Measurements from ENCODE around the gene CDC14B.
"Not testable (repeated sequence)": the region's sequence is repeated elsewhere in the genome, so short reads cannot be mapped to it uniquely, and the experiment has no call there.

The CDC14B gene

DNA sequence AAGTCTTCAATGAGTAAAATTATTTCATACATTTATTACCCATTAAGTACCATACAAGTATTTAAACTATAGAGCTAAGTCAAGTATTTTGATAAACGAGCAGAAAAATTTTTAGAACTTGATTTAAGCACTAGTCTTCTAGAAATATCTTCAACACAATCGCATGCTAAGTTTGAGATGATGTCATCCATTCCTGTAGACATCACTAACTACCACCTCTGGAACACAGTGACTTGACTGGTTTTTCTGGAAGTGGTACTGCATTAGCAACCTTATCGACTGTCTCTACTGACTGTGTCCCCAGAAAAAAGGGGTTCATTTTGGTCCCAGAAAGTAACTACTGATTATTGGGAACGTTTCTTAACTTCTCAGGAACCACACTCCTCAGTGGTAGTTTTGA is 69.0 kb downstream of the CDC14B start:
- DNase-seq (ENCODE audit: low spot score), result no peak

DNA sequence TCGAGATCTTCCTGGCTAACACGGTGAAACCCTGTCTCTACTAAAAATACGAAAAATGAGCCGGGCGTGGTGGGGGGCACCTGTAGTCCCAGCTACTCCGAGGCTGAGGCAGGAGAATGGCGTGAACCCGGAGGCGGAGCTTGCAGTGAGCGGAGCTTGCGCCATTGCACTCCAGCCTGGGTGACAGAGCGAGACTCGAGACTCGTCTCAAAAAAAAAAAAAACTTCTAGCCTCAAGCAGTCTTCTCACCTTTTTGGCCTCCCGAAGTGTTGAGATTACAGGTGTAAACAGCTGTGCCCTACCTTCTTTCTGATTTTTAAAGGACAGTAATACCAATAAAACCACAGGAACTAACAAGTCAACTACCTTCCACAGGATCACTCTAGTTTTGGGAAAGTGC is 76.5 kb downstream of the CDC14B start:
- DNase-seq (ENCODE audit: low spot score), result not testable (repeated sequence)

GRCh38 chr9:96540106-96540505 is 79.5 kb downstream of the CDC14B start:
- no peak for DNase-seq (ENCODE audit: low spot score)

DNA sequence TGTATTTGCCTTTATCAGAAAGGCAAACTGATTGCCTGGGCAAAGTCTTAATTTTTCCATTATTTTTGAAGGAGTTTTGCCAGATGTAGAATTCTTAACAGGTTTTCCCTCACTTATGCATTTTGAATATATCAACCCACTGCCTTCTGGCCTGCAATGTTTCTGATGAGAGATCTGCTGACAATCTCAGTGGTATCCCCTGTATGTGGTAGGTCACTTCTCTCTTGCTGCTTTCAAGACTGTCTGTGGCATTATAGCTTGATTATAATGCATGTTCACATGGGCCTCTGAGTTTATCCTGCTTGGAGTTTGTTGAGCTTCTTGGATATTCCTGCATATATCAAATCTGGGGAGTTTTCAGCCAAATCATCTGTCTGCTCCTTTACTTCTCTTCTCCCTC is 87.5 kb downstream of the CDC14B start:
- DNase-seq (ENCODE audit: low spot score), result no peak

DNA sequence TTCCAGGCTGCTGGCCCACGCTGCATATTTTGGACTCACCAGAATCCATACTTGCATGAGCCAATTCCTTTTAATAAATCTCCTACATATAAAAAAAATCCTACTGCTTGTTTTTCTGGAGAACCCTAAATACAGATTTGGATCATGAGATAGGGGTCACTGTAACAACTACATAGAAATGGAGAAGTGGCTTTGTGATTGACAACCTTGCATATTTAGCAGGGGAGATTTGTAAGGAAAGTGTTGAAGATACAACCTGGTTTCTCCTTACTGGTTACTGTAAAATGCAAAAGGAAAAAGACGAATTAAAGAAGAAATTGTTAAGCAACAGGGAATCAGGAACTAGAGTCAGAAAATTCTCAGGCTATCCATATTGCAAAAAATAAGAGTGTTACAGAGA is 94.9 kb downstream of the CDC14B start:
- no peak for DNase-seq (ENCODE audit: low spot score)

- no peak for DNase-seq (ENCODE audit: low spot score)
Observed at GRCh38 chr9:96524045-96524444, 95.6 kb downstream of the CDC14B start.

GRCh38 chr9:96523374-96523773 is 96.3 kb downstream of the CDC14B start:
- no peak for DNase-seq (ENCODE audit: low spot score)

DNA sequence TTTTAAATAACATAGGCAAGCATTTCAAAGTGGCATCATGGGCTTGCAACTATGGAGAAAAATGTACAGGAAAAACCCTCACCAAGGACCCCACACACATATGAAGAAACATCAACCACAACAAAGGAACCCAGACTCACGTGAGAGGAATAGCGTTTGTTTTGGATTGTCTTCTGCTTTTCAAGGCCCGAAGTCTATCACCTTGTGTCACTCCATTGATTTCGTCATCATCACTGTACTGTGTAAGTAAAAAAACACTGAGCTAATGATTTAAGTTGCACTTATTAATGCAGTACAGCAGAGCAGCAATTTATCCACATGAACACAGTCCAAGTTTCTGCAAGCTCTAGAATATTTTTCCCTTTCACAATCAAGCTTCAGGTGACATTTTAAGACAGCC is 97.3 kb downstream of the CDC14B start:
- no peak for DNase-seq (ENCODE audit: low spot score)

DNA sequence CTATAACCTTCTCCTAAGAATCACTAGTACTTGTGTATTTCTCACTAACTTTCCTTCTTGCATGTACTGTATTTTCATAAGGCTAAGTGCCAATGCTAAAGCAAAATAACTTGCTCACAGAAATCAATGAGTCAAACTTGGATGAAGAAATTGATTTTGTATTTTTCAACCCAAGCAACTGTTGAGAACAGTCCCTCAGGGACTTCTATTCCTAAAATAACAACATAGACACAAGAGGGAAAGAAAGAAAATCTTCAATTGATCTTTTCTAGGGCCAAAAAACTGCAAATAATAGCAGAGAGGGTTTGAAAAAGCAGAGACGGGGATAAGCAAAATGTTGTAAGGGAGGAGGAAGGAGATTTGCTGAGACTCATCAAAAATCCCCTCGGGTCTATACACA is 99.9 kb downstream of the CDC14B start:
- no peak for DNase-seq (ENCODE audit: low spot score)

- DNase-seq (ENCODE audit: low spot score), result no peak
Observed at GRCh38 chr9:96519095-96519494, 100.5 kb downstream of the CDC14B start.

DNA sequence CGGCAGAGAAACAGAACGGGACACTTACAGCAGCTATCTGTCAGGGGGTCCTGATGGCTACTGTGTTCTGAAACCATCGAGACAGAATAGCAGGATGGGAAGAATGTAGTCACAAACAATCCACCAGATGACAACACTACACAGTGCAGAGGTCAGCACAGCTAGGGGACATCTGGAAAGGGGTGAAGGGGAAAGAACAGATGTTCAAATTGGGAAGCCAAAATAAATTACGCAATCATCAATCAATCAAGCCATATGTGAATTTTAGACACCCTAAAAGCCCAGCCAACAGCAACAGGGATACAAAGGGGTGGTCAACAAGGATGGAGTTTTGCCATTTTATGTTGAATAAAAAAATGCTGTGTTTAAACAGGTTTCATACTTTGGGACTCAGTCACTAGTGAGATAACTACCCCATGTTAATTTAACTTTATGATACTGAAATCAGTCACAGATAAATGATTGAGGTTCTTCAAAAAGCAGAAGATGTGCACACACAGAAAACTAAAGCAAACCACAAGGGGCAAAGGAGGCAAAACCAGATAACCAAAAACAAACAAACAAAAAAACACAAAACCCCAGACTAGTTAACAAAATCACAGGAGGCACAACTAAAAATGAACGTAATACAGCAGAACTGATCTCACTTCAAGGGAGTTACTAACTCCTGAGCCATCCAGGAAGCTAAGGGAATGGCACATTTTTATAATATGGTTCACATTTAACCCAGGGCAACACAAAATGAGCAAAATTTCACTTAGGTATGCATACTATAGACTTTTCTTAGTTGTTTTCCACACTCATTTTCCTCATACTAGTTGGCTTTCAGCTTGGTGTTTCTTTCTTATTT is 103.8 kb downstream of the CDC14B start:
- no peak for DNase-seq (ENCODE audit: low spot score)

DNA sequence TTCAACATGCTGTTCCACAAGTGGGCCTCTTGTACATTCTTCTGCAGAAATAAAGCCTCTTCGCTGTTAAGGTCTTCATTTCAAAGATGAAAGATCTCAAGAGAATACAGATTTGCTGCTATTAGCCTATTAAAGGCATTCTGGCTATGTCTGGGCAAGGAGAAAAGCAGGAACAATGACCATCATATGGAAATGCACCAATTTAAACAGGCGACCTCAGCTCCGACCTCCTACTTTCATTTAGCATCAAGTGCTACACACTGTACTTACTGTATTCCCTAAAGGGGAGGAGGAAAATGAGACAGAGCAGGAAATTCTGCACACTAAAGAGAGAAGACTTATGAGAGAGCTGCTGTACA is 104.9 kb downstream of the CDC14B start:
- DNase-seq (ENCODE audit: low spot score), result no peak

GRCh38 chr9:96514108-96514799 is 105.4 kb downstream of the CDC14B start:
- DNase-seq (ENCODE audit: low spot score), result no peak

GRCh38 chr9:96513622-96514021 is 106.0 kb downstream of the CDC14B start:
- DNase-seq (ENCODE audit: low spot score), result no peak

DNA sequence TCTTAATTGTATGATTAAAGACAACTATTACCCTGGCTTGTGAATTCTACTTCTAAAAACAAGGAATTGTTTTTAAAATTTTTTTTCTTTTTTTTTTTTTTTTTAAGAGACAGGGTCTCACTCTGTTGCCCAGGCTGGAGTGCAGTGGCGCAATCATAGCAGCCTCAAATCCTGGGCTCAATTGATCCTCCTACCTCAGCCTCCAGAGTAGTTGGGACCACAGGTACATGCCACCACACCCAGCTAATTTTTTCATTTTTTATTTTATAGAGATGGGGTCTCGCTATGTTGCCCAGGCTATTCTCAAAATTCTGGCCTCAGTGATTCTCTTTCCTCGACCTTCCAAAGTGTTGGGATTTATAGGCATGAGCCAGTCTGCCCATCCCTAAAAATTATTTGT is 107.4 kb downstream of the CDC14B start:
- DNase-seq (ENCODE audit: low spot score), result no peak

- DNase-seq (ENCODE audit: low spot score), result no peak
Observed at GRCh38 chr9:96510258-96510657, 109.4 kb downstream of the CDC14B start.

GRCh38 chr9:96509848-96510247 is 109.8 kb downstream of the CDC14B start:
- DNase-seq (ENCODE audit: low spot score), result no peak

DNA sequence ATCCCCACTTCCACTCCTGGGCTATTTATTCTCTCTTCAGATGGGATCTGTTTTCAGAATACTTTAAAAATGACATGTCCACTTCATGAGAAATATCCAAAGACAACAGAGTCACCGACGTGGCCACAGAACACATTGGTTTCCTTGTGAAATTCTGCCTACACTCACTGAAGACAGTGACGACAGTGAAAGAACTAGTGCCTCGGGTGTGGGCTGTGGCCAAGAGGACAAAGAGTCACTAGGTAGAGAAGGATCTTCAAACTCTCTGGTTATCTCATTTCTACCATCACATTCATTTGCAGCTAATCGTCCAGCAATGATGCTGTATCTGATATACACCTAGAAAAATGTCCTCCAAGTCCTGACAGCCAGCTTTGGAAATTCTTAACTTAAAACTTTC is 110.6 kb downstream of the CDC14B start:
- no peak for DNase-seq (ENCODE audit: low spot score)

GRCh38 chr9:96508227-96508940 is 111.3 kb downstream of the CDC14B start:
- no peak for DNase-seq (ENCODE audit: low spot score)

DNA sequence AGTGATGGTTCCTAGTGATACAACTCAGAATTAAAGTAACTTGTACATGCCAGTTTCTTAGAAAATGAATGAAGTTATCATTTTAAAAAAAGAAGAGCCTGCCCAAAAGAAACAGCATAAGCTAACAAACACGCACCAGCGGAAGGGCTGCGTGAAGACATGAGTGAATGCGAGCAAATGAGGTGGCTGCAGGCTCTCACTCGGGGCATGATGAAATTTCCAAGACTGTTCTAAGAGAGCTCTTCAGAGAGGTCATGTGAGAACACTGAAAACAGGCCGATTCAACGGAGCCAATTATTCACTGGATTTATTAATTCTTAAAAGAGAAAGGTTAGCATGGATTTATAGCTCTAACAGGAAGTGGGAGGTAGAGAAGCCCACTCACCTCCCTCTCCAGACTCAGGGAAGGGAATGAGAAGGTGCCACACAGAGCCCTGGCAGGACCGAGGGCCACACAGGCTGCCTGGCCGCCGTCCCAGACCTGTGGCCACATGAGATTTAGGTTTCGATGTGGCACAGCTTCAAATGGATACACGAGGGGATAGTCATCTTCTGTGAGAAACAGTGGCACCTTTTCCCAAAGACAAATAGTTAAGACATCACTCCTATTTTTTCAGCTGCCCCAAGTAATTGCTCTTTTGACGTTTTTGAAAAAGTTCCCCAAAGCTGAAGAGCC is 114.2 kb downstream of the CDC14B start:
- DNase-seq (ENCODE audit: low spot score), result no peak

GRCh38 chr9:96503918-96504317 is 115.7 kb downstream of the CDC14B start:
- no peak for DNase-seq (ENCODE audit: low spot score)

- not testable (repeated sequence) for DNase-seq (ENCODE audit: low spot score)
Observed at GRCh38 chr9:96503374-96503748, 116.3 kb downstream of the CDC14B start.

Measured in LoVo (cell line).